ENCODE results near the gene ERFL.

The ERFL gene

DNA sequence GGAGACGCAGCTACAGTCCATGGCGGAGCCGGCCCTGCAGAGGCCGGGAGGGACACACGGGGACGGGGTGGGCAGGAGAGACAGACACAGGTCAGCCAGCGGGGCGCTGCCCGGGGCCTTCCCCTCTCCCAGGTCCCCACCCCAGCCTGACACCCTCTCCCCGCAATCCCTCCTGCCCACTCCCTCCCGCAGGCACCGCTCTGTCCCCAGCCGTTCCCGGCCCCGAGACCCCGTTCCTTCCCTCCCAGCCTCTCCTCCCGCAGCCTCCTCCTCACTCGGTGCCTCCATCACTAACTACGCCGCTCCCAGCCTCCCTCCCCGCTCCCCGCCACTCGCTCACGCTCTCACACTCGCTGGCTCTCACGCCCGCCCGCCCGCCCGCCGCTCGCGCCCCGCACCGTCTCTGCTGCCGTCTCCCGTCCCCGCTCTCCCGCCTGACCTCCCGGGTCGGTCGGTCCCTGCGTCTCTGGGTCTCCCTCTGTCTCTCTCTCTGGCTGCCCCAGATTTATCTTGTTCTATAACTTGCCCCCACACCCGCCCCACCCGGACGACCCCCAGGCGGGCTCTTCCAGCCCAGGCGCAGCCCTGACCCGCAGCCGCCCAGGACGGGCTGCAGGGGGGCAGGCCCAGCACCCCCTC lies 15.2 kb downstream of the ERFL start:
- DNase-seq, result peak in 2 of 4 experiments; percentile 21 to 29

DNA sequence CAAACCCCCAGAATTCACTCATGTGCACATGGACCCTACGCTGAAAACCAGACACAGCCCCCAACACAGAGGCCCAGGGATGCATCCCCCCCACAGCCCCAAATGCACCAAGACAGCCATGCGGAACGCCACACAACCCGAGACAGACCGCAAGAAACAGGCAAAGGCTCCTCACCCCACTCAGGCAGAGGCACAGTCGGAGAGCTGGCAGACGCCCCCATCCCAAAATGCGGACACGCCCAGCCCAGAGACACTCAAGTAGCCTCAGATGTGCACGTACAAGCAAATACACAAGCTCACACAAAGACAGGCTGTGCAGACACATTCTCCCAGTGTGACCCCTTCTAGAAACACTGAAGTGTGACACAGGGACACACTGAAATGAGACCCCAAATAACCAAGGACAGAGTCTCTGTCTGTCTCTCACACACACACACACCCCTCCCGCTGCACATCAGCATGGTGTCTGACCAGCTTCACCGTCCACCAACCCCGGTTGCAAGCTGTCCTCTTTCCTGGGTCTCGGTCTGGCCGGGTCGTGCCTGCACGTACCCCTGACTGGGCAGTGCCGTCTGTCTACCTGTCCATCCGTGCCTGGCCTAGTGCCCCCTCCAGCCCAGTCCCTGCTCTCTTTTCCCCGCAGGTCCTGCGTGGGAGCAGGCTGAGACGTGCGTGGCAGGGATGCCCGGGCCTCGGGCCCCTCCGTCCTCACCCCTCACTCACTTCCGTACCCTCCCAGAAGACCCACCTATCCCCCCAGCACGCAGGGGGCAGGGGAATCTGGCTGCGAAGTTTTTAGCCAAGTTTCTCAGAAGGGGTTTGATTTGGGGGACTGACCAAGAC lies 16.1 kb downstream of the ERFL start:
- no peak for DNase-seq

DNA sequence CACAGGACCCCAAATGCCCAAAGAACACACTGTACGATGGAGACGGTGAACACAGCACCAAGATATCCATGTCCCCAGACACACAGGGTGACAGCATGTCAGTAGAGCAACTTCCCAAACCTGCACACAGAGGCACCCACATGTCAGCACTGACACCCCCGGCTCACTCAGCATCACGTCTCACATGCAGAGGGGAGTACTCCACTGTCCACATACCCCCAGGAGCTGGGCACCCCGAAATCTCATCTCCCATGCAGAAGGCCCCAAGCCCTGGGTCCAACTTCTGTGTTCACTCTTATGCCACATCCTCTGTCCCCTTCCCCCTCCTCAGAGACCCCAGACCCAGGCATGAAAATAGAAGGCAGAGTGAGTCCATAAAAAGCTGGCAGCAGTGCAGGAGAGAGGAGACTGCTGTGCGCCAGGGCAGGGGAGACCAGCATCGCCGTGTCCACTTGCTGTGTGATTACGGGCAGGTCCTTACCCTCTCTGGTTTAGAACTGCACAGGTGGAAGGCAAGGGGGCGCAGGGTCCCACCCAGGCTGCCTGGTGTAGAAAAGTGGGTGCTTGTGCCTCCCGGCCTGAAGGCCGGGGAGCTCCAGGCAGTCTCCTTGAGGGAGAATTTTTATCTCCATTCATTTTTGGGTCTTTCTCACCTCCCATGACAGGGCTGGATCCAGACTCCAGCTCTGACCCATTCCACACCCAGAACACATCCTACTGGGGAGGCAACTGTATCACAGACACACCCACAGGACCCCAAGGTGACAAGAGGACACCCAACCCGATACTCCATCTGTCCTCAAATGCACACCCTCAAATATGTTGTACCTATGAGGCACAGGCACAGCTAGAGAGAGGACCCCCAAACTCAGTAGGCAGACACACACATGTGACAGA lies 17.0 kb downstream of the ERFL start:
- DNase-seq, result no peak

DNA sequence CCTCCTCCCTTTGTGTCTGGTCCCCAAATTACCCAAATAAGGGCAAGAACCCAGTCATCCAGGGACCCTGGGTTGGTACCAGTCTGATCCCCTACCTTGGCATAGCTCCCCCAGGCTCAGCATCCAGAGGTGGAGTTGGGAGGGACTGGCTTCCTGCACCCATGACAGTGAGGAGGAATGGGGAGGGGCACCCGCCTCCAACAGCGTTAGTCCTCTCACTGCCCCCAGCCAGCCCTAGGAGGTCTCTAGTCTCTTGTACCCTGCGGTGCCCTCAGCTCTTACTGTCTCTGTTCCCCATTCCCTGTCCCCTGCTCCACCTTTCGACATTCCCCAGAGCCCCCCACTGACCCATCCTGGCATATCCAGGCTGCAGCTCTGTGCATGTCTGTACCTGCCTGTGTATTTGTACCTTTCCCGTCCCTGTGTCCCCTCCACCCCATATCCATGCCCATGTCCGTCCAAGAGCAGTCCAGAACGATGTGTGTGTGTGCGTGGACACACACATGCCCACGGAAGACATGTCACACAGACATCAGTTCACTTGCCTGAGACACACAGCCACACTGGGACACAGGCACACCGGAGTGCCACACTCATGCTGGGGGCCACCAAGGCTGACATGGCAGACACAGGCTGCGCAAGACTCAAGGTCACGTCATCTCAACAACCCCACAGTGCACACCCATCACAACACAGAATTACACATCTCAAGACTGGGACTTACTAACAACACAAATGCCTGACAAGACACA lies 17.8 kb downstream of the ERFL start:
- DNase-seq, result no peak

DNA sequence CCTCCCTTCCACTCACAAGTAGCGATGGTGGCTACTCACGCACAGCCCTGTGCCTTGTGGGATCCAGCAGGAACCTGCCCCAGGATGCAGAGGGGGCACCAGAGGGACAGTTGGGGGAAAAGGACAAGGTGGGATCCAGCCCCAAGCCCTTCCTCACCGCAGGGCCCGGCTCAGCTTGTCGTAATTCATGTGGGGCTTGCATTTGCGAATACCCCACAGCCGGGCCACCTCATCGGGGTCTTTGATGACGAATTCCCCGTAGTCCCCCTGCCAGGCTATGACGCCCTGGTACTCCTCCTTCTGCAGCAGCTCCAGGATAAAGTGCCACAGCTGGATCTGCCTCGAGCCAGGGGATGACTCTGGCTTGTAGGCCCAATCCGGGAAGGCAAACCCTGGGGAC lies 18.5 kb downstream of the ERFL start:
- DNase-seq, result no peak

DNA sequence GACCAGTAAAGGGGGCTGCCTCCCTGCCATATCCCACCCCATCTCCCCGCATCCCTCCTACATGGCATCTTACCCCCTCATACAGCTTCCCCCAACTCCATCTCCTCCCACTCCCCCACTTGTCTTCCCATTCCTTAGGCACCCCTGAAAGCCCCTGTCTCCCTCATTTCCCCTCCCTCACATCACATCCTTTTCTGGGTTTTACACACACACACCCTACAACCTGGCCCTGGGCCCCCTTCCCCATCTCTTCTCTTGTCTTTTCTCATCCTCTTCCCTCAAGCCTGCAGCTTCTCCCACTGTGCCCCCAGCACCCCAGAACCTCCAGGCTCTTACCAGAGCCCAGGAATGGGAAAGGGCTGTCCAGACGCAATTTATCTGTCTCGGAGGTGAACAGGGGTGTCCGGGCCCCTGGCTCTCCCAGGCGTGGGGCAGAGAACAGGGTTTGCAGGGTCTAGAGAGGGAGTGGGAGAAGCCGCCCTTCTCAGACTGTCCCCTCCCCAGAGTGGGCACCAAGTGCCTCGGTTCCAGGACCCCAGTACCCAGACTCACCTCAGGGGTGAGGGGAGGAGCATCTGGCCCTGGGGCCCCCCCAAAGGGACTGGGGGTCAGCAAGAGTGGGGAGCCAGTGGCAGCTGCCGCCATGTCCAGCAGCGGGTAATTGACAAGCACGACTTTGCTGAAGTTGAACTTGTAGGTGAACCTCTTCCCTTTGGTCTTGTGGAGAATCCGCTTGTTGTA lies 19.4 kb downstream of the ERFL start:
- DNase-seq, result no peak

DNA sequence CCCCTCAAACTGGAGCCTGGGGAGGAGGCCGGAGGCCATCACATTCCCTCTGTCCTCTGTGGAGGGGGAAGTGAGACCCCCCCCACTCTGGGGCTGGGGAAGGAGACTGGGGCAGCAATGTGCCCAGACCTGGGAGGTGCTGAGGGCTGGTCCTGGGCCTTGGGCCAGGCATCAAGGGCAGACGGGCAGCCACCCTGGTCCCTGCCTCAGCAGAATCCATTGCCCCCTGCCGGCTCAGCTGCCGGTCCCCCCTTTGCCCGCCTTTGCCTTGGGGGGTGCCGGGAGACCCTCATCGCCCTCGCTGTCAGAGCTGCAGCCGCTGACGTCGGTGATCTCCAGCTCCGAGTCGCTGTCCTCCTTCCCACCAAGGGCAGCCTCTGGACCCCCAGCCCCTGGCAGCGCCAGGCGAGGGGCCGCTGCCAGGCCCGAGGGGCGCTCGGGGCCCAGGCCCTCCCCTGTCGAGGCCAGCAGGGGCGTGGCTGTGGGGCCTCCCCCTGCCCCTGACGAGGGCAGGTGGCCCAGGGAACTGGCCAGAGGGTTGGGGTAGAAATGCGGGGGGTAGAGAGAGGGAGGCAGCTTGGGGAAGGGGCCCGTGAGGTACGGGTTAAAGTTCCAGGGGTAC lies 20.1 kb downstream of the ERFL start:
- no peak for DNase-seq

DNA sequence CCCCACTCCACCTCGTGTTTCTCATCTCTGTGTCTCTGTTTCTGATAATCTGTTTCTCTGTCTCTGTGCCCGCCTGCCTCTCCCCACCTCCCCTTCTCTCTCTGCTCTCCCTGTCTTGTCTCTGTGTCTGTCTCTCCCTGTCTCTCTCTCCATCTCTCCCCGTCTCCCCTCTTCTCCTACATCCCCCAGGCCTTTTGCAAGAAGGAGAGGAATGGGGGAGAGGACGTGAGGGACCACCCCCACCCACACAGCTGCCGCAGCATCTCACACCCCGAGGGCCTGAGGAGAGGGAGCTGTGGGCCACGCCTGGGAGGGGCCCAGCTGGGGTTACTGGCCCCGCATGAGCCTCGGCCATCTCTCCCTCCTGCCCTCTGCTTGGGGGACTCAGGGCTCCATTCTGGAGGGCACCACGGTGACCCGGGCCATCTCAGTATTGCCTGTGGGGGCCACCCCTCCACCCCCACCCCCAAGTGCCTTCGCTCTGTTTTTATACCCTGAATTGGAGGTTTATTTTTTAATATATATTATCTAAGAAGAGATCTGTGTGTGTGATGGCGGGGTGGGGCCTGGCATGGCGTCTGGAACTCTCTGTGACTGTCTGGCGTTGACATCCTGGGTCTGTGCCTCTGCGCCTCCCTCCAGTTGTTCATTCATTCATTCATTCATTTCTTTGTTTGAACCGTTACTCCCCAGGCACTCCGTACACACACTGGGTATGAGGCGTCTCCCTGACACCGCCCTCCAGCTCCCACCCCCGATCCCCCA lies 21.2 kb downstream of the ERFL start:
- no peak for DNase-seq

DNA sequence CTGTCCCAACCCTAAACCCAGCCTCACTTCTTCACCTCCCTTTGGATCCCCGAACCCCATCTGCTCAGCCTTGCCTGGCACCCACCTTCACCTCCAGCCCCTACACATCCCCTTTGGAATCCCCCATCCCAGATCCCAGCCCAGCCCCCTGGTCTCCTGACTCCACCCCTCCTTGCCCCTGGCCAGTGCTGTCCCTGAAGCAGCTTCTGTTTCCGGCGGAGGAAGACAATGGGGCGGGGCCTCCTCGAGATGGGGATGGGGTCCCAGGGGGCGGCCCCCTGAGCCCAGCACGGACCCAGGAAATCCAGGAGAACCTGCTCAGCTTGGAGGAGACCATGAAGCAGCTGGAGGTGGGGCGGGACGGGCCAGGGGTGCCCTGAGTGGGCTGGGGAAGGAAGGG lies 22.0 kb downstream of the ERFL start:
- DNase-seq, result no peak

DNA sequence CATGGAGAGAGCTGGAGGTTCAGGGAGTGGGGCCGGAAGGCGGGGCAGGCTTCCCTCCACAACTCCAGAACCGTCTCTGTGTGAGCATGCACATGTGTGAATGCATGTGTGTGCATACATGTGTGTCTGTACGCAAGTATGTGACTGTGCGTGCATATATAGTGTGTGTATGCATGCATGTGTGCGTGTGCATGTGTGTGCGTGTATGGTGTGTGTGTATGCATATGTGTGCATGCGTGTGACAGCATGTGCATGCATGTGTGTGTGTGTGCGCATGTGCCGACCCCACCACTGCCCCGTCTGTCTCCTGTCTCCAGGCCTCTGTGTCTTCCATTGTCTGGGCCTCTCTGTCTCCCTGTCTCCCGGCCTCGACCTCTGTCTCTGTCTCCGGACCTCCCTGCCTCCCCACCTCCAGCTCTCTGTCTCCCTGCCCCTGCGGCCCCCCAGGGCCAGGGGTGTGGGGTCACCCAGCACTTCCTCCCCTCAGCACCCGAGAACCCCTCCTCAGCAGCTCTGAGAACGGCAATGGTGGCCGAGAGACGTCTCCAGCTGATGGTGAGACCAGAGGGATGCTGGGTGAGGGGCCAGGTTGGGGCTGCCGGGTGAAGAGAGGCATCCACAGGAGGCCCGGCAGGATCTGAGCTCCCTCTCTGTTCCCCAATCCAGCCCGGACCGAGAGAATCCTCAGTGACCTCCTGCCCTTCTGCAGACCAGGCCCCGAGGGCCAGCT lies 22.8 kb downstream of the ERFL start:
- no peak for DNase-seq

DNA sequence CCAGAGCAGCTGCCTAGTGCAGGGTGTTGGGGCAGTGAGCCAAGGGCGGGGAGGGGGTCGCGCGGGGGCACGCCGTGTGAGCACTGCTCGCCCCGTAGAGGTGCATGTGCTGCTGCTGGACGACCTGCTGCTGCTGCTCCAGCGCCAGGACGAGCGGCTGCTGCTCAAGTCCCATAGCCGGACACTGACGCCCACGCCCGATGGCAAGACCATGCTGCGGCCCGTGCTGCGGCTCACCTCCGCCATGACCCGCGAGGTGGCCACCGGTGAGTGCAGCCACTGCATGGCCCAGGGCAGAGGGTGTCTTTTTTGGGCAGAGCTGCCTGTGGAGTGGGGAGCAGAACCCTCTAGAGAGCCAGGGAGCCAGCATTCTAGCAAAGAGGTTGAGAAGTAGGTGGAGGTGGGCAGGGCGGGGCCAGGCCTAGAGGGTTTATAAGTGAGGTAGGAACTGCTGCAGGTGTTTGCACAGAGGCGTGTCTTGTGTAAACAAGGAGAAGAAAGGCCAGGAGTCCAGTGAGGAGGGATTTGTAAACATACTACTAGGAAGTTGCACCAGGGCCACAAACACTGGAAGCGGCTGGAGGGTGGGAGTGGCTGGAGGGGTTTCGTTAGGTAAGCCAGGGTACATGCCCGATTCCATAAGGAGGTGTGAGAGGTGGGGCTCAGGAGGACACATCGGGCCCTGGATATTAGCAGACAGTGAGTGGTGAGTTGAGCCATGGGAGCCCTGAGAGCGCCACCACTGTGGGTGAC lies 24.0 kb downstream of the ERFL start:
- DNase-seq, result no peak

DNA sequence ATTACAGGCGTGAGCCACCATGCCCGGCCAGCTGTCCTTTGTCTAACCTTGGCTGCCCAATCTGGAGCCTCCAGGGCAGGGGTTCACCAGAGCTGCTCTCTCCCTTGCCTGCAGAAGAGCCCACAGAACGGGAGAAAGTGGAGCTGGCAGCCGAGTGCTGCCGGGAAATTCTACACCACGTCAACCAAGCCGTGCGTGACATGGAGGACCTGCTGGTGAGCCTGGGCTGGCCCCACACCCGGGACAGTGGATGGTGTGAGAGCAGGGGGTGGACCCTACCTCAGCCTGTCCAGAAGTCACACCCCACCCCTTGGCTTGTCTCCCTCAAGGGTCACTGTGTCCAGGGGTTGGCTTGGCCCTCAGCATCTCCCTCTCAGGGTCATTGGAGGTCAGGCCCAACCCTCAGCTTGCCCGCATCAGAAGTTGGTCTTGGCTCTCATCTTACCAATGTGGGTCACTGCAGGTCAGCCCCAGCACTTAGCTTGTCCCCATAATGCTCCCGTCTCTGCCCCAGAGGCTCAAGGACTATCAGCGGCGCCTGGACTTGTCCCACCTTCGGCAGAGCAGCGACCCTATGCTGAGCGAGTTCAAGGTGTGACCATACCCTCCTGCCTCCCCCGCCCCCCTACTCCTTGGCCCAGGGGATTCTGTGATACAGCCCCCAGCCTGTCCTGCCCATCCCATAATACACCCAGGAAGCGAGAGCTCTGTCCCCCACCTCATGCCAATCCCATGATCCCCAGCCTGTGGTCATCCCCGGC lies 24.9 kb downstream of the ERFL start:
- no peak for DNase-seq

DNA sequence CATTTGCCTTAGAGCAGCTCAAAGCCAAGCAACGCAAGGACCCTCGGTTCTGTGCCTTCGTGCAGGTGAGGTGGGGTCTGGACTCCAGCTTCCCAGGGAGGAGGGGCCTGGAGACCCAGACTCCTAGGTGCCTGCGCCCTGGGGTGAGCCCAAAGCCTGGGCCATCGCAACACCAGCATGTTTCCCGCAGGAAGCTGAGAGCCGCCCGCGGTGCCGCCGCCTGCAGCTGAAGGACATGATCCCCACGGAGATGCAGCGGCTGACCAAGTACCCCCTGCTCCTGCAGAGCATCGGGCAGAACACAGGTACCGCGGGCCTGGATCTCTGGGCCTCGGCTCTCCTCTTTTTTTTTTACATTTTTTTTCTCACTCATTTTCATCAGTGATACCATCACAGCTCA lies 25.7 kb downstream of the ERFL start:
- no peak for DNase-seq

DNA sequence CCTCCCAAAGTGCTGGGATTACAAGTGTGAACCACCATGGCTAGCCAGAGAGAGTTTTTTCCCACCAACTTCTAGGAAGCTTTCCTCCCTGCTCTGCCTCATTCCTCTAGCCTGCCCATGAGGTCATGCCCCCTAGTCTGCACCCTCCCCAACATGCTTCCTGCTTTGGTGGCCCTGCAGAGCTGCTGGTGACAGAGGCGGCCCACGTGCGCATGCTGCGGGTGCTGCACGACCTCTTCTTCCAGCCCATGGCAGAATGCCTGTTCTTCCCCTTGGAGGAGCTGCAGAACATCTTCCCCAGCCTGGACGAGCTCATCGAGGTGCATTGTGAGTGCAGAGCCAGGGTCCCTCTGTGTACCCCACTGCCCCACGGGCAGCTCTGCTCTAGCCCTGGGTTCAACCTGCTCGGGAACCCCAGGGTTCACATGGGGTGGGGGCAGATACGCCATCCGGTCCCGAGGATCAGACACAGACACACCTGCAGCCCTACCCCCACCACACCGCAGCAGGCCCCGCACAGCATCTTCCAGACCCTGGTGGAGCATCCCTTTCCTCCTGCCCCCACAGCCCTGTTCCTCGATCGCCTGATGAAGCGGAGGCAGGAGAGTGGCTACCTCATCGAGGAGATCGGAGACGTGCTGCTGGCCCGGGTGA lies 26.4 kb downstream of the ERFL start:
- no peak for DNase-seq

DNA sequence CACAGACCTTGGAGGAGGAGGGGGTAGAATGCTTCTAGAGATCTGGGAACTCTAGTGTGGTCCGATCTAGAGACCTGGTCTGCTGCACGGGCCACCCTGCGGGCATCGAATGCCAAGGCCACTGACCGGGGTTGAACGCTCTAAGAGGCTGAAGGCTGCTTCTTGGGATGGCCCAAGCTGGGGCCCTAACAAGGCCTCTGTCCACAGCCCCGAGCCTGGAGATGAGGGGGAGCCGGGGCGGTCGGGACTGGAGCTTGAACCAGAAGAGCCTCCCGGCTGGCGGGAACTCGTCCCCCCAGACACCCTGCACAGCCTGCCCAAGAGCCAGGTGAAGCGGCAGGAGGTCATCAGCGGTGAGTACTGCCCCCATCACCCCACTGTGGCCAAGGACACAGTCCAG lies 30.0 kb downstream of the ERFL start:
- no peak for DNase-seq

DNA sequence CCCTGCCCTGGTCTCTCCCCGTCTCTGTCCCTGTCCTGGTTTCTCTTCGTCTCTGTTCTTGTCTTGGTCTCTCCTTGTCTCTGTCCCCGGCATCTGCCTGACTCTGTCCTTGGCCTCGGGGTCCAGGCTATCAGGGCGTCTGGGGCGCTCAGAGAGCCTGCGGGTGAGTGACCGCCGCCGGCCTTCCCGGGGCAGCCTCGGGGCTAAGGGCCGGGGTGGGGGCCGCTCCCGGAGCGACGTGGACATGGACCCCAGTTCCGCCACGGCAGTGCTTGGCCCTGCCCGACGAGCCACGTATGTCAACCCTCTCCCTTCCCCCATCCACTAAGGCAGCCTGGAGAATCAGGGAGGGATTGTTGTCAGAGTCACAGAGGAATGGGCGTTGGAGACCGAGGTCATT lies 30.4 kb downstream of the ERFL start:
- no peak for DNase-seq

DNA sequence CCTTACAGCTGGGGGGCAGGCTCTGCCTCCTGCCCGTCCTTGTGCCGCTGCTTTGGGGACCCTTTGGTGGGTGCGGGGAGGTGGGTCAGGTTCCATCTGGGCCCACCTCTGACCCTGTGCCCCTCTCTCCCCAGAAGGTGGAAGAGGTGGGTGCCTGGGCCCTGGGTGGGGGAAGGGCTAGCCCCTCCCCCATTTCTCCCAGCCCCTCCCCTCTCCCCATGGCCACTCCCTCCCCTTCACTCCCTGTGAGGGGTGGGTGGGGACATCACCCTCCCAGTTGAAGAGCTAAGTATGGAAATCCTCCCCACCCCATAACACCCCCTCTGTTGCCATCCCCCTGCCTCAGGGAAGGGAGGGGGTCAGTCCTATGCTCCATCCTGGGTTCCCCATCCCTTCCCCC lies 31.1 kb downstream of the ERFL start:
- DNase-seq, result no peak

DNA sequence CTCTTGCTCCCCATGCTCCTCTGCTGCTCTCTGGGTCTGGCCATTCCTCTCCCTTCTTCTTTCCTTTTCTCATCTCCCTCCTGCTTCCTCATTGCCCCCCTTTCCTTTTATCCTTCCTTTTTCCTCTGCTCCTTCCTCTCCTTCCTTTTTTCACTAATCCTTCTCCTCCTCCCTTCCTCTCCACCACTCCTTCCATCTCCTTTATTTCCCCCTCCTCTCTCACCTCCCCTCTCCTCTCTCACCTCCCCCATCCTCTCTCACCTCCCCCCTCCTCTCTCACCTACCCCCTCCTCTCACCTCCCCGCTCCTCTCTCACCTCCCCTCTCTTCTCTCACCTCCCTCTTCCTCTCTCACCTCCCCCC lies 31.7 kb downstream of the ERFL start:
- no peak for DNase-seq

Data from activated naive CD4-positive, alpha-beta T cell (primary cell).